RWPE2 (cell line): Measurements from ENCODE around the gene SERPINA5.

Source experiments
- ATAC-seq: fragments of 200-7000 bp; cut with Tn5 transposase; 3 replicates; pipeline ENCODE4 v1.9.1; 2021; ENCODE audit warnings: low read depth
- DNase-seq: peaks from one replicate; pipeline ENCODE4 v3.0.0-alpha.2; 2020; ENCODE audit warnings: low spot score
- H3K27ac ChIP-seq: fragments of 450-650 bp; 2 replicates; pipeline ENCODE4 v1.5.1; 2017; ENCODE audit warnings: mild to moderate bottlenecking; ENCODE audit not compliant: poor library complexity, severe bottlenecking
- H3K27me3 ChIP-seq: fragments of 250-450 bp; sonication (Bioruptor Pico); 2 replicates; pipeline ENCODE4 v1.5.1; 2021; ENCODE audit warnings: mild to moderate bottlenecking, moderate library complexity; ENCODE audit not compliant: insufficient read depth, poor library complexity, severe bottlenecking
- H3K36me3 ChIP-seq: fragments of 250-450 bp; sonication (Bioruptor Pico); 2 replicates; pipeline ENCODE4 v1.5.1; 2020; ENCODE audit warnings: low read depth, mild to moderate bottlenecking, moderate library complexity
- H3K4me1 ChIP-seq: fragments of 250-450 bp; sonication (Bioruptor Pico); 2 replicates; pipeline ENCODE4 v1.5.1; 2021; ENCODE audit warnings: mild to moderate bottlenecking, moderate library complexity; ENCODE audit not compliant: insufficient read depth, poor library complexity, severe bottlenecking
- H3K4me3 ChIP-seq: fragments of 250-450 bp; sonication (Bioruptor Pico); 2 replicates; pipeline ENCODE4 v1.5.1; 2021; ENCODE audit warnings: mild to moderate bottlenecking, moderate library complexity; ENCODE audit not compliant: severe bottlenecking
- H3K9me3 ChIP-seq: fragments of 250-450 bp; sonication (Bioruptor Pico); 2 replicates; pipeline ENCODE4 v1.5.1; 2021; ENCODE audit warnings: mild to moderate bottlenecking, moderate library complexity; ENCODE audit not compliant: severe bottlenecking
- TF ChIP-seq, protein P1 (sequence below): fragments of 450-650 bp; IDR thresholded peaks from one replicate; pipeline ENCODE4 v1.5.1; 2017; ENCODE audit warnings: mild to moderate bottlenecking, moderate library complexity; ENCODE audit not compliant: poor library complexity, severe bottlenecking

The SERPINA5 gene

DNA sequence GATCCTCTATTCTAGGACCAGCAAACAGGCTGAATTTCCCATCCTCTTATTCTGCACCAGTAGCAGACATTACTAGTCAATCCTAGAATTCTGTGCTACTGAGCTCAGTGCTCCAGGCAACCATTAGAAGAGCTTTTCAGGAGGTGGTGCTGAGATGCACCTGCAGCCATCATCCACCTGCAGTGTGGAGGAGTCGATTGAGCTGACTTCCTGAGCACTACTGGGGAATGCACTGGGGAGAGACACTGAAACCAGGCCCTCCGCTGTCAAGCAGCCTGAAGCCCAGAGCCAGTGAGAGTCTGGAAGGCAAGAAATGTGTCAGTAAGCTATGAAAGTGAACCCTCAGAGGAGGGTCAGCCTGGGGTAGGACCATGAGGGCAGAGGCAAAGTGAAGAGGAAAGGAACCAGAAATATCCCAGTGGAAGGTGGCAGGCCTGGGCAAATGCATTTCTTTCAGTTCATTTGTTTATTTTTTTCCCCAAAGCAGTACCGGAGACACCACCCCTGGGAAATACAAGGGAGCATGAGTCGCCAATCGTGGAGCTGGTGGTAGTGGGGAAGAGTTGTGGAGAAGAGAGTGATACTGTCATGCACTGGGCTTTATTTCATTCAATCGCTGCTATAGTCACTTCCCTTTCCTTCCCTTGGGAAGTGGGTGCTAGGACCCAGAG, 43.0 kb upstream of the SERPINA5 start:
- TF ChIP-seq, protein P1, sequence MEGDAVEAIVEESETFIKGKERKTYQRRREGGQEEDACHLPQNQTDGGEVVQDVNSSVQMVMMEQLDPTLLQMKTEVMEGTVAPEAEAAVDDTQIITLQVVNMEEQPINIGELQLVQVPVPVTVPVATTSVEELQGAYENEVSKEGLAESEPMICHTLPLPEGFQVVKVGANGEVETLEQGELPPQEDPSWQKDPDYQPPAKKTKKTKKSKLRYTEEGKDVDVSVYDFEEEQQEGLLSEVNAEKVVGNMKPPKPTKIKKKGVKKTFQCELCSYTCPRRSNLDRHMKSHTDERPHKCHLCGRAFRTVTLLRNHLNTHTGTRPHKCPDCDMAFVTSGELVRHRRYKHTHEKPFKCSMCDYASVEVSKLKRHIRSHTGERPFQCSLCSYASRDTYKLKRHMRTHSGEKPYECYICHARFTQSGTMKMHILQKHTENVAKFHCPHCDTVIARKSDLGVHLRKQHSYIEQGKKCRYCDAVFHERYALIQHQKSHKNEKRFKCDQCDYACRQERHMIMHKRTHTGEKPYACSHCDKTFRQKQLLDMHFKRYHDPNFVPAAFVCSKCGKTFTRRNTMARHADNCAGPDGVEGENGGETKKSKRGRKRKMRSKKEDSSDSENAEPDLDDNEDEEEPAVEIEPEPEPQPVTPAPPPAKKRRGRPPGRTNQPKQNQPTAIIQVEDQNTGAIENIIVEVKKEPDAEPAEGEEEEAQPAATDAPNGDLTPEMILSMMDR: no peak
- Histone ChIP-seq H3K4me3 (no peak overlapping the region), H3K36me3 (no peaks in the 10 kb centered on the region), H3K4me1 (peaks cover 3% of the 10 kb centered on the region), H3K27me3 (no peaks in the 10 kb centered on the region), H3K27ac (no peak overlapping the region), H3K9me3 (no peaks in the 10 kb centered on the region)
- DNase-seq (no peak), ATAC-seq (no peak)

DNA sequence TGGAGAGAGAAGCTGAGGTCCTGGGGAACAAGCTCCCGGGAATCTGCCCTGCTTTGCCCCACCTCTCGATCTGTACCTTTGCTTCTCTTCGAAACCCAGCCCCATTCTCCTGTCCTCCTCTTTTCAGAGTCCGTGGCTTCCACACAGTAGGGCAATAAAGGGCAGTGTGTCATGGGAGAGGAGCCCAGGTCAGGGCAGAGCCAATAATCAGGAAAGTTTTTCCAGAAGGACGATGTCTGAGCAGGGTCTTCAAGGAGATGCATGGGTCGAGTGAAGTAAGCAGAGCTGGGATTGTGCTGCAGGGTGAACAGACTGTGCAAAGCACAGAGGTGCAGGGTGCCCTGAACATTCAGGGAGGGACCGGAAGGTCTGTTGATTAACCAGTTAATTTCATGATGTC, 42.0 kb upstream of the SERPINA5 start:
- no peak for DNase-seq
- H3K4me3 ChIP-seq: no peak overlapping the region
- no peaks in the 10 kb centered on the region for H3K27me3 ChIP-seq
- TF ChIP-seq, protein P1: no peak
- ATAC-seq: no peak
- no peaks in the 10 kb centered on the region for H3K9me3 ChIP-seq
- peaks cover 3% of the 10 kb centered on the region for H3K4me1 ChIP-seq
- no peaks in the 10 kb centered on the region for H3K36me3 ChIP-seq
- no peak overlapping the region for H3K27ac ChIP-seq

DNA sequence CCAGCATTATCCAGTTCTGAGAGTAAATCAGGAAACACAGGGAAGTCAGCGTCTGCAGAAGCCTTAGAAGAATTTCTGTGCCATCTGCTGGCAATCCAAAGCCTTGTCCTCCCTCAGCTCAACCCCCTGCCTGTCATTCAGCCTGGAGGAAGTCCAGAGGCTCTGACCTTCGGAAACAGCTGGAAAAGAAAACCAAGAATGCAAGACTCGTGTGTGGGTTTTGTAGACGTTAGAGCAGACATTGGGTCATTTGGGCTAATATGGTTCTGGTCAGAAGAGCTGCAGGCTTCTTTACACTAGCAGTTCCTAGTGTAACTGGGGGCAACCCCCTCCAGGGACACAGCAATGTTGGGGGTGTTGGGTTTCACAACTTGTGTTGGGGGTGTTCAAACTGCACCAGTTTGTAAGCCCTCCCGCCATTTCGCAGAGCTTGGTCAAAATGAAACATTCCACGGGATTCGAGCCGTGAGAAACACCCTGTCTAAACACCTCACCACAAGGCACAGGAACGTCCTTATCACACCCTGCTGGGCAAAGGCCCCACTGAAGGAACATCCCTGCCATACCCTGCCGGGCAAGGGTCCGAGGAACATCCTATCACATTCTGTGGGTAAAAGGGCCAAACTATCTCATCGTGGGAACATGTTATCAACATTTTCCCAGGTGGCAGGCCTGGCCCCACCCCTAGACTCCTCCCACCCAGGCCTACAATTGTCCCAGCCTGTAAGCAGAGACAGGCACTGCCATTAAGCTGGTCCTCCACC, 41.0 kb upstream of the SERPINA5 start:
- no peak for DNase-seq

DNA sequence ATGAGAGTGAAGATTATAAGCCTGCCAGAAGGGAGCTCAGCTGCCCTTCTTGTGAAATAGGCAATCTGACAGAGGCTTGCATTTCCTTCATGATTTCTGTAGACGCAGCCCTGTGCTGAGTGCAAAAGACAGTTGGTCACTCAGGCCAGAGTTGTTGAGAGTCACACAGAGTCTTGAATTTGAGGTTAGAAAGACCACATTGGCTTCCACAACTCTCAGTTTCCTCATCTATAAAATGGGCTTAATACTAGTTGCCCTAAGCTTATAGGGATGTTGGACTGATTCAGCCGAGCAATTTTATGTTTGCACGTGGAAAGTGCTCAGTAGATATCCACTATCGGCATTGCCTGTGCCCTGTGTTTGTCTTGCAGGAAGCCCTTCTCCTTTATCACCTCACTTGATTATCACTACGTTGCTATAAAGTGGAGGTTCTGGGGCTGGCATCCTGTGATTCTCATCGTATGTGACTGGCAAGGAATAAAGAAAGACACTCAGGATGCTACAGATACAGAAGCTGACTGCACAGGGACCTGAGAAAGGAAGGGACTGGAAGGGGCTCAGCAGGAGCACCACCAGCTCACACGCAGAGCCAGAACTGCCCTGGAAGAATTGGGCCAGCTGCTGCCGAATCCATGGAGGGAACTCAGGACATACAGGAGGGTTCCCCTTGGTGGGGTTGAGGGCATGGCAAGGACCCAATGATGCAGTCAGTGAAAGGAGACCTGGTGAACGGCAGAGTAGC, 39.8 kb upstream of the SERPINA5 start:
- no peak overlapping the region for H3K4me3 ChIP-seq
- no peak for DNase-seq
- H3K27me3 ChIP-seq: no peaks in the 10 kb centered on the region
- peaks cover 3% of the 10 kb centered on the region for H3K4me1 ChIP-seq
- H3K27ac ChIP-seq: no peak overlapping the region
- H3K9me3 ChIP-seq: no peaks in the 10 kb centered on the region
- TF ChIP-seq, protein P1: no peak
- ATAC-seq: no peak
- H3K36me3 ChIP-seq: no peaks in the 10 kb centered on the region

More for the DNA sequence above, 41.0 kb upstream of the SERPINA5 start:
- TF ChIP-seq, protein P1: no peak
- Histone ChIP-seq H3K36me3 (no peaks in the 10 kb centered on the region), H3K27ac (no peak overlapping the region), H3K4me1 (peaks cover 3% of the 10 kb centered on the region), H3K27me3 (no peaks in the 10 kb centered on the region), H3K4me3 (no peak overlapping the region), H3K9me3 (no peaks in the 10 kb centered on the region)
- no peak for ATAC-seq
